H9 (cell line): Measurements from ENCODE around the gene TMEM129. TPM values are rescaled to one million over a fixed set of nuclear protein-coding genes. Genes with fewer than 3 reads are reported as not detected.

Experiments used
- DNase-seq: peaks from one replicate; pipeline ENCODE4 v3.0.0-alpha.2; 2017
- H2AFZ ChIP-seq: one replicate; pipeline ENCODE4 v1.6.1; 2013; ENCODE audit warnings: mild to moderate bottlenecking, low read length, control low read depth, moderate library complexity
- H2AK5ac ChIP-seq: 2 replicates; pipeline ENCODE4 v1.6.1; 2013; ENCODE audit warnings: low read length, control low read depth, mixed read lengths; ENCODE audit not compliant: insufficient read length
- H2BK120ac ChIP-seq: one replicate; pipeline ENCODE4 v1.6.1; 2013; ENCODE audit warnings: low read depth, mild to moderate bottlenecking, low read length, control low read depth, inconsistent platforms; ENCODE audit not compliant: poor library complexity, severe bottlenecking
- H2BK12ac ChIP-seq: 2 replicates; pipeline ENCODE4 v1.6.1; 2013; ENCODE audit warnings: low read length, control low read depth, mixed read lengths, low read depth; ENCODE audit not compliant: insufficient read length
- H2BK15ac ChIP-seq: 2 replicates; pipeline ENCODE4 v1.6.1; 2013; ENCODE audit warnings: low read depth, low read length, control low read depth
- H2BK20ac ChIP-seq: one replicate; pipeline ENCODE4 v1.6.1; 2013; ENCODE audit warnings: low read depth, mild to moderate bottlenecking, low read length, control low read depth, inconsistent platforms; ENCODE audit not compliant: poor library complexity, severe bottlenecking
- H2BK5ac ChIP-seq: 2 replicates; pipeline ENCODE4 v1.6.1; 2013; ENCODE audit warnings: low read length, control low read depth, mixed read lengths; ENCODE audit not compliant: insufficient read length
- H3K14ac ChIP-seq: 2 replicates; pipeline ENCODE4 v1.6.1; 2013; ENCODE audit warnings: low read length, control low read depth; ENCODE audit not compliant: insufficient read depth
- H3K18ac ChIP-seq: 2 replicates; pipeline ENCODE4 v1.6.1; 2013; ENCODE audit warnings: low read depth, mild to moderate bottlenecking, mixed read lengths, low read length, control low read depth; ENCODE audit not compliant: insufficient read length
- H3K23ac ChIP-seq: 2 replicates; pipeline ENCODE4 v1.6.1; 2013; ENCODE audit warnings: low read length, control low read depth, mixed read lengths, low read depth; ENCODE audit not compliant: insufficient read length
- H3K23me2 ChIP-seq: 2 replicates; pipeline ENCODE4 v1.6.1; 2013; ENCODE audit warnings: low read depth, mild to moderate bottlenecking, mixed read lengths, low read length, control low read depth; ENCODE audit not compliant: insufficient read length, poor library complexity, severe bottlenecking
- H3K27ac ChIP-seq: 2 replicates; pipeline ENCODE4 v1.5.1; 2013; ENCODE audit warnings: low read length, control low read depth, mixed read lengths, low read depth; ENCODE audit not compliant: insufficient read length
- H3K27me3 ChIP-seq: 2 replicates; pipeline ENCODE4 v1.6.1; 2013; ENCODE audit warnings: low read length, control low read depth, inconsistent platforms; ENCODE audit not compliant: insufficient read depth
- H3K4ac ChIP-seq: 2 replicates; pipeline ENCODE4 v1.6.1; 2013; ENCODE audit warnings: low read depth, mild to moderate bottlenecking, control low read depth, inconsistent platforms, low read length, moderate library complexity
- H3K4me1 ChIP-seq: 2 replicates; pipeline ENCODE4 v1.6.1; 2013; ENCODE audit warnings: low read length, control low read depth, inconsistent platforms; ENCODE audit not compliant: insufficient read depth
- H3K4me2 ChIP-seq: 2 replicates; pipeline ENCODE4 v1.6.1; 2013; ENCODE audit warnings: low read length, control low read depth, mixed read lengths; ENCODE audit not compliant: insufficient read length, insufficient read depth
- H3K56ac ChIP-seq: 2 replicates; pipeline ENCODE4 v1.6.1; 2013; ENCODE audit warnings: low read depth, mild to moderate bottlenecking, mixed read lengths, low read length, control low read depth; ENCODE audit not compliant: insufficient read length
- H3K79me1 ChIP-seq: 2 replicates; pipeline ENCODE4 v1.6.1; 2013; ENCODE audit warnings: low read depth, mild to moderate bottlenecking, moderate library complexity, low read length, control low read depth, inconsistent platforms; ENCODE audit not compliant: insufficient read depth, poor library complexity, severe bottlenecking
- H3K79me2 ChIP-seq: 2 replicates; pipeline ENCODE4 v1.6.1; 2013; ENCODE audit warnings: low read length, control low read depth, inconsistent platforms; ENCODE audit not compliant: insufficient read depth
- H3K9ac ChIP-seq: 2 replicates; pipeline ENCODE4 v1.6.1; 2013; ENCODE audit warnings: low read length, control low read depth, mixed read lengths; ENCODE audit not compliant: insufficient read length; ENCODE audit errors: extremely low read depth
- H3K9me3 ChIP-seq: one replicate; pipeline ENCODE4 v1.6.1; 2013; ENCODE audit warnings: low read depth, low read length, inconsistent platforms; ENCODE audit not compliant: control insufficient read depth
- H3T11ph ChIP-seq: one replicate; pipeline ENCODE4 v1.6.1; 2013; ENCODE audit warnings: mild to moderate bottlenecking, low read length, control low read depth, inconsistent platforms
- H4K20me1 ChIP-seq: one replicate; pipeline ENCODE4 v1.6.1; 2013; ENCODE audit not compliant: control insufficient read depth, insufficient read length, insufficient read depth
- H4K5ac ChIP-seq: 2 replicates; pipeline ENCODE4 v1.6.1; 2013; ENCODE audit warnings: low read depth, mild to moderate bottlenecking, mixed read lengths, low read length, control low read depth; ENCODE audit not compliant: insufficient read length
- H4K8ac ChIP-seq: replicated peaks from 2 replicates; pipeline ENCODE4 v1.6.1; 2013; ENCODE audit warnings: low read length, control low read depth, mixed read lengths, low read depth; ENCODE audit not compliant: insufficient read length
- H4K91ac ChIP-seq: 2 replicates; pipeline ENCODE4 v1.6.1; 2013; ENCODE audit warnings: low read depth, mild to moderate bottlenecking, moderate library complexity, mixed read lengths, low read length, control low read depth; ENCODE audit not compliant: insufficient read length
- H3K27ac Mint-ChIP-seq, 3 experiments: 2 replicates in 2 of 3; 3 replicates in 1 of 3; pipeline ENCODE4 v1.8.0; 2020 to 2021; ENCODE audit warnings: mixed read lengths in 3 of 3, mild to moderate bottlenecking in 1 of 3, moderate library complexity in 1 of 3
- H3K27me3 Mint-ChIP-seq: 2 replicates; pipeline ENCODE4 v1.8.0; 2021; ENCODE audit warnings: low read depth, mild to moderate bottlenecking, moderate library complexity, mixed read lengths
- H3K36me3 Mint-ChIP-seq, 3 experiments: 2 replicates in 2 of 3; 3 replicates in 1 of 3; pipeline ENCODE4 v1.8.0; 2020 to 2021; ENCODE audit warnings: low read depth in 3 of 3, mixed read lengths in 3 of 3; ENCODE audit not compliant: insufficient read depth in 1 of 3
- H3K4me1 Mint-ChIP-seq, 2 experiments: 2 replicates each; pipeline ENCODE4 v1.8.0; 2020; ENCODE audit warnings: mixed read lengths in 2 of 2
- H3K4me3 Mint-ChIP-seq, 2 experiments: 2 replicates in 1 of 2; 3 replicates in 1 of 2; pipeline ENCODE4 v1.8.0; 2020 to 2021; ENCODE audit warnings: mild to moderate bottlenecking in 2 of 2, mixed read lengths in 2 of 2, moderate library complexity in 1 of 2
- H3K9me3 Mint-ChIP-seq, 2 experiments: 2 replicates in 1 of 2; 3 replicates in 1 of 2; pipeline ENCODE4 v1.8.0; 2020; ENCODE audit warnings: mild to moderate bottlenecking in 2 of 2, mixed read lengths in 2 of 2, moderate library complexity in 1 of 2
- CTCF ChIP-seq: fragments of 200-600 bp; sonication (generic); conservative IDR thresholded peaks from 3 replicates; pipeline ENCODE4 v1.8.0; 2021; ENCODE audit warnings: antibody characterized with exemption, mild to moderate bottlenecking
- WGBS: extraction: QIAGEN DNeasy Blood & Tissue Kit; methylation state at CpG from one replicate; pipeline ENCODE4 v1.1.7; 2013; ENCODE audit warnings: missing lambda C conversion rate, low lambda C conversion rate, mixed read lengths; ENCODE audit not compliant: insufficient read length; ENCODE audit errors: extremely low coverage; 5-methylcytosine and 5-hydroxymethylcytosine counted together
- total RNA-seq: library from RNA; stranded (reverse); gene quantifications from 2 replicates; pipeline ENCODE4 v1.2.1, GENCODE V29; 2021

TMEM129 gene
- total RNA-seq, 1 experiment from 2014 or later, result 27.3 TPM

GRCh38 chr4:1713003-1713851 is 7.9 kb downstream of the TMEM129 start:
- H4K8ac ChIP-seq, result no peak overlapping the region
- no peak overlapping the region for H2BK120ac ChIP-seq
- peak overlapping the region; percentile 72 for H3K4me2 ChIP-seq
- no peak overlapping the region for H3T11ph ChIP-seq
- H3K4ac ChIP-seq, result no peak overlapping the region
- H3K4me1 ChIP-seq, result no peaks in the 10 kb centered on the region
- H2BK5ac ChIP-seq, result no peak overlapping the region
- peak overlapping the region; percentile 68 for H3K14ac ChIP-seq
- H4K5ac ChIP-seq, result peak overlapping the region; percentile 22
- no peaks in the 10 kb centered on the region for H3K9me3 ChIP-seq
- peak overlapping the region; percentile 68 for H3K9ac ChIP-seq
- Mint-ChIP-seq H3K4me1 (peaks cover 27 to 31% of the 10 kb centered on the region in 2 experiments), H3K27me3 (no peaks in the 10 kb centered on the region; the same call in 1 of the 2 replicates), H3K36me3 (peaks cover 12 to 34% (median 33%) of the 10 kb centered on the region in 3 experiments), H3K9me3 (peaks cover 0 to 3% of the 10 kb centered on the region in 2 experiments; a peak in 1 of 5 replicates), H3K4me3 (peak overlapping the region; percentile 93 to 97), H3K27ac (peak overlapping the region; percentile 83 to 99 (median 98))
- no peak overlapping the region for H2BK20ac ChIP-seq
- no peak overlapping the region for H4K91ac ChIP-seq
- no peak overlapping the region for H2AK5ac ChIP-seq
- H4K20me1 ChIP-seq, result peaks cover 2% of the 10 kb centered on the region
- H3K79me2 ChIP-seq, result peaks cover 4% of the 10 kb centered on the region; the same call in 1 of the 2 replicates
- H2BK12ac ChIP-seq, result no peak overlapping the region
- H2AFZ ChIP-seq, result no peak overlapping the region
- no peaks in the 10 kb centered on the region for H3K27me3 ChIP-seq
- no peak for TF ChIP-seq CTCF
- H2BK15ac ChIP-seq, result no peak overlapping the region
- H3K27ac ChIP-seq, result peak overlapping the region; percentile 7
- no CpG with 5 or more reads among the region's 35 CpGs for WGBS
- no peak overlapping the region for H3K23ac ChIP-seq
- H3K79me1 ChIP-seq, result peaks cover 3% of the 10 kb centered on the region
- H3K56ac ChIP-seq, result no peak overlapping the region
- no peak for DNase-seq
- peak overlapping the region; percentile 71 for H3K18ac ChIP-seq
- H3K23me2 ChIP-seq, result peaks cover 11% of the 10 kb centered on the region
